GM19463 (cell line): ENCODE measurements around the gene GSG1.
"Not testable (repeated sequence)": the region's sequence is repeated elsewhere in the genome, so short reads cannot be mapped to it uniquely, and the experiment has no call there.

Experiments
- ATAC-seq: cut with Tn5 transposase; IDR thresholded peaks from one replicate; pipeline ENCODE4 v1.9.1; 2021; ENCODE audit warnings: mild to moderate bottlenecking, moderate library complexity; ENCODE audit not compliant: unreplicated experiment

Gene GSG1

GRCh38 chr12:13066014-13066413 is 37.5 kb downstream of the GSG1 start:
- no peak for ATAC-seq

GRCh38 chr12:13062669-13063068 is 40.8 kb downstream of the GSG1 start:
- no peak for ATAC-seq

- ATAC-seq: no peak
These were observed 42.1 kb downstream of the GSG1 start for GRCh38 chr12:13061377-13061776.

- no peak for ATAC-seq
These were observed 42.9 kb downstream of the GSG1 start for GRCh38 chr12:13060581-13060980.

GRCh38 chr12:13053617-13054016 is 49.9 kb downstream of the GSG1 start:
- ATAC-seq: not testable (repeated sequence)

GRCh38 chr12:13052421-13052820 is 51.0 kb downstream of the GSG1 start:
- no peak for ATAC-seq

GRCh38 chr12:13049816-13050215 is 53.7 kb downstream of the GSG1 start:
- ATAC-seq: no peak

- ATAC-seq: peak; percentile 71
These were observed 56.5 kb downstream of the GSG1 start for GRCh38 chr12:13046964-13047363.

GRCh38 chr12:13045816-13046215 is 57.7 kb downstream of the GSG1 start:
- ATAC-seq: no peak

- ATAC-seq: no peak
These were observed 58.6 kb downstream of the GSG1 start for GRCh38 chr12:13044906-13045299.

GRCh38 chr12:13044002-13044905 is 59.2 kb downstream of the GSG1 start, which contains the start of gene FAM234B:
Gene FAM234B (plus strand): TSS chr12:13044381. CDS start chr12:13044404, 23 bp downstream.
- ATAC-seq: peak; percentile 79

GRCh38 chr12:13042666-13043230 is 60.7 kb downstream of the GSG1 start:
- no peak for ATAC-seq

GRCh38 chr12:13041224-13041623 is 62.2 kb downstream of the GSG1 start:
- ATAC-seq: no peak

- no peak for ATAC-seq
These were observed 64.0 kb downstream of the GSG1 start for GRCh38 chr12:13039328-13039956.

- no peak for ATAC-seq
These were observed 64.8 kb downstream of the GSG1 start for GRCh38 chr12:13038491-13039161.

- ATAC-seq: no peak
These were observed 66.6 kb downstream of the GSG1 start for GRCh38 chr12:13036881-13037280.

GRCh38 chr12:13035335-13035734 is 68.1 kb downstream of the GSG1 start:
- ATAC-seq: not testable (repeated sequence)
